ENCODE data around the gene GLIS1. TPM values are rescaled to one million over a fixed set of nuclear protein-coding genes. Genes with fewer than 3 reads are reported as not detected.

Gene GLIS1
- total and polyA plus RNA-seq, 10 of the 15 experiments (the other 5 are each of a cell fraction or from before 2014, with no cell fraction given) = not detected

- ChIA-PET CTCF (interaction anchor here (0.9 kb wide), 1 partner anchor 34 kb away, joined by 3 read pairs; no protein-coding TSS in a partner anchor), SMC1A (ENCODE audit: uncharacterized antibody, unreplicated experiment) (no interaction called here), POLR2A (no interaction called here), RAD21 (ENCODE audit: unreplicated experiment) (no interaction called here)
- no TSS peak for BruUV-seq (replicated peaks)
- Histone ChIP-seq H3K4me3 (no peak overlapping the region), H3K36me3 (ENCODE audit: control insufficient read depth in 2 of 2, insufficient read depth in 2 of 2, low read length in 1 of 2) (no peaks in the 10 kb centered on the region), H3K79me2 (ENCODE audit: control insufficient read depth, insufficient read depth, low read length) (no peaks in the 10 kb centered on the region), H2AFZ (ENCODE audit: control insufficient read depth, low read depth, low read length) (no peak overlapping the region), H3K4me1 (ENCODE audit: control insufficient read depth, insufficient read depth, low read length) (no peaks in the 10 kb centered on the region), H3K27ac (ENCODE audit: control insufficient read depth, insufficient read depth) (no peak overlapping the region), H3K27me3 (replicated peaks in 1 of 2; ENCODE audit: control insufficient read depth in 2 of 2, insufficient read depth in 2 of 2, low read length in 1 of 2) (no peaks in the 10 kb centered on the region), H3K4me2 (ENCODE audit: control insufficient read depth, insufficient read depth) (no peak overlapping the region), H3K9ac (ENCODE audit: control insufficient read depth, insufficient read depth, low read length) (no peak overlapping the region), H3K9me3 (replicated peaks; ENCODE audit: control insufficient read depth, insufficient read depth, low read length) (no peaks in the 10 kb centered on the region; the same call in 2 of the 3 replicates), H4K20me1 (ENCODE audit: control insufficient read depth, insufficient read depth) (no peaks in the 10 kb centered on the region)
- DNase-seq (ENCODE audit: low read depth, low spot score) = no peak
- FAIRE-seq = no peak
- TF ChIP-seq SIN3A (IDR thresholded peaks at IDR 0.05; ENCODE audit: low read depth, low read length) = no peak
- no peak for TF ChIP-seq BCL11A (IDR thresholded peaks at IDR 0.05; ENCODE audit: low read depth, low read length)
- no peak for TF ChIP-seq HCFC1 (IDR thresholded peaks at IDR 0.05; ENCODE audit: low read length)
- TF ChIP-seq BMI1 (IDR thresholded peaks at IDR 0.05; ENCODE audit: borderline replicate concordance) = no peak
- no peak for TF ChIP-seq ETV6 (conservative IDR thresholded peaks at IDR 0.05 in 1 of 2, IDR thresholded peaks at IDR 0.05 in 1 of 2; ENCODE audit: borderline replicate concordance in 1 of 2, low read depth in 1 of 2)
- ATAC-seq = no peak
- intact Hi-C loops (cut with micrococcal nuclease; ENCODE audit: unreplicated experiment) (no loop called here), in situ Hi-C loops (cut with MboI) (no loop called here)
- 2% methylated on average over 5 of the region's 5 CpGs for WGBS (ENCODE audit: insufficient coverage, insufficient replicate concordance, low lambda C conversion rate, missing lambda C conversion rate)
Measured at GRCh38 chr1:53616511-53616910, 122.5 kb downstream of the GLIS1 start.

DNA sequence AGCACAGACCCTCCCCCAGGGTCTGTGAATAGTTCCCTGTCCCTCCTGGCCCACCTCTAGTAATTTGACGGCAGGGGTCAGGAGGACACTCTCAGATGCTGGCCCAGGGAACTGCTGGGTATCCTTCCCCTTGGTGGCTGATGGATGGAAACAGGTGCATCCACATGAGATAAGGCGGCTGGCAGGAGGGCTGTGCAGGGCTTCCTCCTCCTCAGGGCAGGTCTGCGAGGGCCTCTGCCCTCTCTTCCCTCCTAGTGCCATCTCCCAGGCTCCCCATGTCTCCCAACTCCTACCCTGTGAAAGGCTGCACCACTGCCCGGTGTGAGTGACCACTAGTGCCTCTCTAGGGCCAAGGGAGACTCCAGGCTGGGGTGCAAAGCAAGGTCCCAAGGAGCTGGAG lies 123.9 kb downstream of the GLIS1 start:
- Histone ChIP-seq H3K27me3 (replicated peaks in 1 of 2; ENCODE audit: control insufficient read depth in 2 of 2, insufficient read depth in 2 of 2, low read length in 1 of 2) (no peaks in the 10 kb centered on the region), H3K4me1 (ENCODE audit: control insufficient read depth, insufficient read depth, low read length) (no peaks in the 10 kb centered on the region), H3K9me3 (replicated peaks; ENCODE audit: control insufficient read depth, insufficient read depth, low read length) (no peaks in the 10 kb centered on the region; the same call in 2 of the 3 replicates), H3K27ac (ENCODE audit: control insufficient read depth, insufficient read depth) (no peak overlapping the region), H4K20me1 (ENCODE audit: control insufficient read depth, insufficient read depth) (no peaks in the 10 kb centered on the region), H2AFZ (ENCODE audit: control insufficient read depth, low read depth, low read length) (no peak overlapping the region), H3K9ac (ENCODE audit: control insufficient read depth, insufficient read depth, low read length) (no peak overlapping the region), H3K4me2 (ENCODE audit: control insufficient read depth, insufficient read depth) (no peak overlapping the region), H3K79me2 (ENCODE audit: control insufficient read depth, insufficient read depth, low read length) (no peaks in the 10 kb centered on the region), H3K36me3 (ENCODE audit: control insufficient read depth in 2 of 2, insufficient read depth in 2 of 2, low read length in 1 of 2) (no peaks in the 10 kb centered on the region), H3K4me3 (no peak overlapping the region)
- 11% methylated on average over 4 of the region's 4 CpGs for WGBS (ENCODE audit: insufficient coverage, insufficient replicate concordance, low lambda C conversion rate, missing lambda C conversion rate)
- TF ChIP-seq MXI1 (IDR thresholded peaks at IDR 0.05; ENCODE audit: low read depth, low read length) = no peak
- TF ChIP-seq POLR2AphosphoS5 (IDR thresholded peaks at IDR 0.05; ENCODE audit: low read length) = no peak
- TF ChIP-seq HDAC6 (IDR thresholded peaks at IDR 0.05; ENCODE audit: unreplicated experiment) = no peak
- TF ChIP-seq MTA3 (IDR thresholded peaks at IDR 0.05; ENCODE audit: borderline replicate concordance, low read length) = no peak
- no peak for TF ChIP-seq STAT3 (IDR thresholded peaks at IDR 0.05; ENCODE audit: low read depth, low read length)
- TF ChIP-seq MTA2 (IDR thresholded peaks at IDR 0.05; ENCODE audit: low read depth) = no peak
- TF ChIP-seq CHD2 (IDR thresholded peaks at IDR 0.05; ENCODE audit: borderline replicate concordance, low read depth, low read length) = no peak
- TF ChIP-seq RB1 (IDR thresholded peaks at IDR 0.05; ENCODE audit: borderline replicate concordance) = no peak
- TF ChIP-seq BHLHE40 (IDR thresholded peaks at IDR 0.05; ENCODE audit: borderline replicate concordance in 1 of 2, low read depth in 2 of 2, low read length in 1 of 2) = no peak
- no peak for TF ChIP-seq CBFB (IDR thresholded peaks at IDR 0.05; ENCODE audit: low read depth)
- FAIRE-seq (no peak), ATAC-seq (no peak), DNase-seq (ENCODE audit: low read depth, low spot score) (no peak)
- RAD21 ChIA-PET (ENCODE audit: unreplicated experiment) = no interaction called here
- intact Hi-C loops (cut with micrococcal nuclease; ENCODE audit: unreplicated experiment) = no loop called here
- POLR2A ChIA-PET = no interaction called here
- SMC1A ChIA-PET (ENCODE audit: uncharacterized antibody, unreplicated experiment) = no interaction called here
- CTCF ChIA-PET = no interaction called here
- in situ Hi-C loops (cut with MboI) = no loop called here
- no TSS peak for BruUV-seq (replicated peaks)

All from GM12878 (cell line).